Measurements from ENCODE around the gene GALNT9. TPM values are rescaled to one million over a fixed set of nuclear protein-coding genes. Genes with fewer than 3 reads are reported as not detected.

The GALNT9 gene
- total RNA-seq, 2 donors from 2014 or later, result 0.41 TPM; not detected in 1

GRCh38 chr12:132351751-132352495, 22.5 kb upstream of the GALNT9 start:
- Mint-ChIP-seq H3K9me3 (no peaks in the 10 kb centered on the region), H3K36me3 (no peaks in the 10 kb centered on the region), H3K27ac (peak overlapping the region in 1 of 2 donors; percentile 41)
- no peak for ATAC-seq
- DNase-seq (ENCODE audit: low spot score in 2 of 2), result no peak

- Mint-ChIP-seq H3K9me3 (no peaks in the 10 kb centered on the region), H3K27ac (no peak overlapping the region), H3K36me3 (no peaks in the 10 kb centered on the region)
- DNase-seq (ENCODE audit: low spot score in 2 of 2), result no peak
- no peak for ATAC-seq
These were observed 20.2 kb upstream of the GALNT9 start for GRCh38 chr12:132349501-132350131.

- Mint-ChIP-seq H3K9me3 (no peaks in the 10 kb centered on the region), H3K36me3 (no peaks in the 10 kb centered on the region), H3K27ac (peak overlapping the region in 1 of 2 donors; percentile 32)
- DNase-seq (ENCODE audit: low spot score in 2 of 2) (no peak), ATAC-seq (no peak)
These were observed 18.8 kb upstream of the GALNT9 start for GRCh38 chr12:132348176-132348575.

- Mint-ChIP-seq H3K27ac (no peak overlapping the region), H3K9me3 (peaks cover 0 to 4% of the 10 kb centered on the region in 2 donors), H3K36me3 (no peaks in the 10 kb centered on the region)
- ATAC-seq (no peak), DNase-seq (ENCODE audit: low spot score in 2 of 2) (no peak)
These were observed 17.9 kb upstream of the GALNT9 start for GRCh38 chr12:132347176-132347855.

- DNase-seq (ENCODE audit: low spot score in 2 of 2) (no peak), ATAC-seq (no peak)
- Mint-ChIP-seq H3K36me3 (no peaks in the 10 kb centered on the region), H3K9me3 (peaks cover 0 to 4% of the 10 kb centered on the region in 2 donors), H3K27ac (no peak overlapping the region)
These were observed 17.2 kb upstream of the GALNT9 start for GRCh38 chr12:132346471-132347175.

- Mint-ChIP-seq H3K27ac (no peak overlapping the region), H3K9me3 (peaks cover 0 to 4% of the 10 kb centered on the region in 2 donors), H3K36me3 (no peaks in the 10 kb centered on the region)
- DNase-seq (ENCODE audit: low spot score in 2 of 2) (no peak), ATAC-seq (no peak)
These were observed 16.3 kb upstream of the GALNT9 start for GRCh38 chr12:132345561-132346200.

- Mint-ChIP-seq H3K27ac (no peak overlapping the region), H3K9me3 (peaks cover 0 to 4% of the 10 kb centered on the region in 2 donors), H3K36me3 (no peaks in the 10 kb centered on the region)
- DNase-seq (ENCODE audit: low spot score in 2 of 2), result no peak
- ATAC-seq, result no peak
These were observed 15.7 kb upstream of the GALNT9 start for GRCh38 chr12:132345126-132345525.

GRCh38 chr12:132344601-132345000, 15.2 kb upstream of the GALNT9 start:
- Mint-ChIP-seq H3K27ac (peak overlapping the region in 1 of 2 donors; percentile 52), H3K36me3 (no peaks in the 10 kb centered on the region), H3K9me3 (peaks cover 0 to 4% of the 10 kb centered on the region in 2 donors)
- DNase-seq (ENCODE audit: low spot score in 2 of 2) (no peak), ATAC-seq (no peak)

GRCh38 chr12:132344181-132344580, 14.8 kb upstream of the GALNT9 start:
- no peak for DNase-seq (ENCODE audit: low spot score in 2 of 2)
- no peak for ATAC-seq
- Mint-ChIP-seq H3K27ac (peak overlapping the region in 1 of 2 donors; percentile 52), H3K36me3 (no peaks in the 10 kb centered on the region), H3K9me3 (peaks cover 0 to 4% of the 10 kb centered on the region in 2 donors)

GRCh38 chr12:132343294-132344004, 14.1 kb upstream of the GALNT9 start:
- H3K36me3 Mint-ChIP-seq, result no peaks in the 10 kb centered on the region
- ATAC-seq, result no peak
- H3K27ac Mint-ChIP-seq, result no peak overlapping the region
- peaks cover 0 to 4% of the 10 kb centered on the region in 2 donors for H3K9me3 Mint-ChIP-seq
- DNase-seq (ENCODE audit: low spot score in 2 of 2), result no peak

GRCh38 chr12:132342251-132343227, 13.2 kb upstream of the GALNT9 start:
- DNase-seq (ENCODE audit: low spot score in 2 of 2) (no peak), ATAC-seq (peak in 1 of 2 donors; percentile 50)
- Mint-ChIP-seq H3K27ac (no peak overlapping the region), H3K36me3 (no peaks in the 10 kb centered on the region), H3K9me3 (peaks cover 0 to 4% of the 10 kb centered on the region in 2 donors)

- Mint-ChIP-seq H3K9me3 (peaks cover 0 to 4% of the 10 kb centered on the region in 2 donors), H3K36me3 (no peaks in the 10 kb centered on the region), H3K27ac (no peak overlapping the region)
- DNase-seq (ENCODE audit: low spot score in 2 of 2) (no peak), ATAC-seq (no peak)
These were observed 12.1 kb upstream of the GALNT9 start for GRCh38 chr12:132341318-132342050.

- Mint-ChIP-seq H3K27ac (no peak overlapping the region), H3K36me3 (no peaks in the 10 kb centered on the region), H3K9me3 (peaks cover 0 to 5% of the 10 kb centered on the region in 2 donors)
- no peak for DNase-seq (ENCODE audit: low spot score in 2 of 2)
- ATAC-seq, result no peak
These were observed 11.1 kb upstream of the GALNT9 start for GRCh38 chr12:132340266-132341035.

GRCh38 chr12:132339856-132340255, 10.5 kb upstream of the GALNT9 start:
- Mint-ChIP-seq H3K9me3 (peaks cover 0 to 7% of the 10 kb centered on the region in 2 donors), H3K36me3 (no peaks in the 10 kb centered on the region), H3K27ac (no peak overlapping the region)
- no peak for DNase-seq (ENCODE audit: low spot score in 2 of 2)
- ATAC-seq, result no peak

Data from activated naive CD4-positive, alpha-beta T cell treated with anti-CD3 and anti-CD28 coated beads, Interleukin-2, amount 50 U/mL, for 72 hours (primary cell).